GM03348 (cell line): ENCODE data around the gene RPRM.
"Not testable (repeated sequence)": the region's sequence is repeated elsewhere in the genome, so short reads cannot be mapped to it uniquely, and the experiment has no call there.

Source experiments
- DNase-seq: peaks from one replicate; pipeline ENCODE4 v3.0.0; 2012; ENCODE audit warnings: low spot score

RPRM gene

GRCh38 chr2:153478289-153479261 lies at the start of gene RPRM:
Gene RPRM (minus strand): TSS chr2:153478762. CDS start chr2:153478565, 197 bp downstream.
- peak; percentile 92 for DNase-seq

- DNase-seq, result peak; percentile 52
Measured at GRCh38 chr2:153519257-153519875, 40.8 kb upstream of the RPRM start.

GRCh38 chr2:153512331-153512730 lies 33.8 kb upstream of the RPRM start:
- no peak for DNase-seq

GRCh38 chr2:153510996-153511395 lies 32.4 kb upstream of the RPRM start:
- DNase-seq, result no peak

GRCh38 chr2:153509133-153509532 lies 30.6 kb upstream of the RPRM start:
- no peak for DNase-seq

- DNase-seq, result not testable (repeated sequence)
Measured at GRCh38 chr2:153506499-153506898, 27.9 kb upstream of the RPRM start.

GRCh38 chr2:153499439-153499838 lies 20.9 kb upstream of the RPRM start:
- no peak for DNase-seq

GRCh38 chr2:153497938-153498629 lies 19.5 kb upstream of the RPRM start:
- no peak for DNase-seq

GRCh38 chr2:153495725-153496124 lies 17.2 kb upstream of the RPRM start:
- no peak for DNase-seq

- no peak for DNase-seq
Measured at GRCh38 chr2:153488072-153488471, 9.5 kb upstream of the RPRM start.

- DNase-seq, result no peak
Measured at GRCh38 chr2:153487448-153487847, 8.9 kb upstream of the RPRM start.

- DNase-seq, result peak; percentile 3
Measured at GRCh38 chr2:153479573-153479972, 1.0 kb upstream of the RPRM start.

- peak; percentile 4 for DNase-seq
Measured at GRCh38 chr2:153477636-153478288, 800 bp downstream of the RPRM start.

- peak; percentile 7 for DNase-seq
Measured at GRCh38 chr2:153476816-153477635, 1.5 kb downstream of the RPRM start.

GRCh38 chr2:153476491-153476815 lies 2.1 kb downstream of the RPRM start:
- no peak for DNase-seq

GRCh38 chr2:153474876-153475435 lies 3.6 kb downstream of the RPRM start:
- DNase-seq, result no peak

GRCh38 chr2:153474407-153474806 lies 4.2 kb downstream of the RPRM start:
- no peak for DNase-seq

- DNase-seq, result no peak
Measured at GRCh38 chr2:153470867-153471266, 7.7 kb downstream of the RPRM start.

GRCh38 chr2:153464395-153464794 lies 14.2 kb downstream of the RPRM start:
- DNase-seq, result no peak

- DNase-seq, result no peak
Measured at GRCh38 chr2:153462338-153462859, 16.2 kb downstream of the RPRM start.

- DNase-seq, result no peak
Measured at GRCh38 chr2:153461453-153461852, 17.1 kb downstream of the RPRM start.
